ENCODE results near the gene FAM219A.
"Not testable (repeated sequence)": the region's sequence is repeated elsewhere in the genome, so short reads cannot be mapped to it uniquely, and the experiment has no call there.

GRCh38 chr9:34368796-34369195, 89.6 kb downstream of the FAM219A start:
- TF ChIP-seq BCL11B (tag by site-specific recombination; IDR thresholded peaks at IDR 0.05; ENCODE audit: low read depth); ZNF623 (tag by site-specific recombination; IDR thresholded peaks at IDR 0.05); ZFP41 (tag by site-specific recombination; IDR thresholded peaks at IDR 0.05; ENCODE audit: borderline replicate concordance); ZNF214 (tag by site-specific recombination; IDR thresholded peaks at IDR 0.05; ENCODE audit: borderline replicate concordance); ZNF677 (tag by site-specific recombination; IDR thresholded peaks at IDR 0.05); ZNF549 (tag by site-specific recombination; IDR thresholded peaks at IDR 0.05); ZNF274 (IDR thresholded peaks at IDR 0.05; ENCODE audit: low read length); ZNF274 (tag by site-specific recombination; IDR thresholded peaks at IDR 0.05; ENCODE audit: borderline replicate concordance); HOXC10 (CRISPR knock-in tag; IDR thresholded peaks at IDR 0.05); ZBTB1 (tag by site-specific recombination; IDR thresholded peaks at IDR 0.05); ZNF221 (tag by site-specific recombination; IDR thresholded peaks at IDR 0.05; ENCODE audit: borderline replicate concordance); ZNF670 (tag by site-specific recombination; IDR thresholded peaks at IDR 0.05; ENCODE audit: low read depth): not testable (repeated sequence)
- TF ChIP-seq, protein P1, sequence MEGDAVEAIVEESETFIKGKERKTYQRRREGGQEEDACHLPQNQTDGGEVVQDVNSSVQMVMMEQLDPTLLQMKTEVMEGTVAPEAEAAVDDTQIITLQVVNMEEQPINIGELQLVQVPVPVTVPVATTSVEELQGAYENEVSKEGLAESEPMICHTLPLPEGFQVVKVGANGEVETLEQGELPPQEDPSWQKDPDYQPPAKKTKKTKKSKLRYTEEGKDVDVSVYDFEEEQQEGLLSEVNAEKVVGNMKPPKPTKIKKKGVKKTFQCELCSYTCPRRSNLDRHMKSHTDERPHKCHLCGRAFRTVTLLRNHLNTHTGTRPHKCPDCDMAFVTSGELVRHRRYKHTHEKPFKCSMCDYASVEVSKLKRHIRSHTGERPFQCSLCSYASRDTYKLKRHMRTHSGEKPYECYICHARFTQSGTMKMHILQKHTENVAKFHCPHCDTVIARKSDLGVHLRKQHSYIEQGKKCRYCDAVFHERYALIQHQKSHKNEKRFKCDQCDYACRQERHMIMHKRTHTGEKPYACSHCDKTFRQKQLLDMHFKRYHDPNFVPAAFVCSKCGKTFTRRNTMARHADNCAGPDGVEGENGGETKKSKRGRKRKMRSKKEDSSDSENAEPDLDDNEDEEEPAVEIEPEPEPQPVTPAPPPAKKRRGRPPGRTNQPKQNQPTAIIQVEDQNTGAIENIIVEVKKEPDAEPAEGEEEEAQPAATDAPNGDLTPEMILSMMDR (tag by site-specific recombination; IDR thresholded peaks at IDR 0.05) = not testable (repeated sequence)
- TF ChIP-seq, protein P2, sequence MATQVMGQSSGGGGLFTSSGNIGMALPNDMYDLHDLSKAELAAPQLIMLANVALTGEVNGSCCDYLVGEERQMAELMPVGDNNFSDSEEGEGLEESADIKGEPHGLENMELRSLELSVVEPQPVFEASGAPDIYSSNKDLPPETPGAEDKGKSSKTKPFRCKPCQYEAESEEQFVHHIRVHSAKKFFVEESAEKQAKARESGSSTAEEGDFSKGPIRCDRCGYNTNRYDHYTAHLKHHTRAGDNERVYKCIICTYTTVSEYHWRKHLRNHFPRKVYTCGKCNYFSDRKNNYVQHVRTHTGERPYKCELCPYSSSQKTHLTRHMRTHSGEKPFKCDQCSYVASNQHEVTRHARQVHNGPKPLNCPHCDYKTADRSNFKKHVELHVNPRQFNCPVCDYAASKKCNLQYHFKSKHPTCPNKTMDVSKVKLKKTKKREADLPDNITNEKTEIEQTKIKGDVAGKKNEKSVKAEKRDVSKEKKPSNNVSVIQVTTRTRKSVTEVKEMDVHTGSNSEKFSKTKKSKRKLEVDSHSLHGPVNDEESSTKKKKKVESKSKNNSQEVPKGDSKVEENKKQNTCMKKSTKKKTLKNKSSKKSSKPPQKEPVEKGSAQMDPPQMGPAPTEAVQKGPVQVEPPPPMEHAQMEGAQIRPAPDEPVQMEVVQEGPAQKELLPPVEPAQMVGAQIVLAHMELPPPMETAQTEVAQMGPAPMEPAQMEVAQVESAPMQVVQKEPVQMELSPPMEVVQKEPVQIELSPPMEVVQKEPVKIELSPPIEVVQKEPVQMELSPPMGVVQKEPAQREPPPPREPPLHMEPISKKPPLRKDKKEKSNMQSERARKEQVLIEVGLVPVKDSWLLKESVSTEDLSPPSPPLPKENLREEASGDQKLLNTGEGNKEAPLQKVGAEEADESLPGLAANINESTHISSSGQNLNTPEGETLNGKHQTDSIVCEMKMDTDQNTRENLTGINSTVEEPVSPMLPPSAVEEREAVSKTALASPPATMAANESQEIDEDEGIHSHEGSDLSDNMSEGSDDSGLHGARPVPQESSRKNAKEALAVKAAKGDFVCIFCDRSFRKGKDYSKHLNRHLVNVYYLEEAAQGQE (tag by site-specific recombination; IDR thresholded peaks at IDR 0.05) = not testable (repeated sequence)

All from HEK293 (cell line).